Measurements from ENCODE around the gene HIP1. TPM values are rescaled to one million over a fixed set of nuclear protein-coding genes. Genes with fewer than 3 reads are reported as not detected.
"Not testable (repeated sequence)": the region's sequence is repeated elsewhere in the genome, so short reads cannot be mapped to it uniquely, and the experiment has no call there.

The HIP1 gene
- total RNA-seq, 1 experiment from 2014 or later: 11.1 TPM

GRCh38 chr7:75559355-75559975 is 179.3 kb downstream of the HIP1 start:
- ChIA-PET CTCF (interaction anchor here (1.4 kb wide), 1 partner anchor 203 kb away, joined by 3 read pairs; no protein-coding TSS in a partner anchor), POLR2A (no interaction called here)
- no peaks in the 10 kb centered on the region for H3K9me3 Mint-ChIP-seq (ENCODE audit: unreplicated experiment)
- intact Hi-C loops (cut with micrococcal nuclease): no loop called here
- TF ChIP-seq CTCF (IDR thresholded peaks at IDR 0.05; ENCODE audit: unreplicated experiment): no peak
- no peaks in the 10 kb centered on the region for H3K4me1 Mint-ChIP-seq (ENCODE audit: insufficient read depth, unreplicated experiment)
- no peaks in the 10 kb centered on the region for H3K27me3 Mint-ChIP-seq (ENCODE audit: insufficient read depth, unreplicated experiment)
- no TSS peak for BruUV-seq (replicated peaks)
- H3K4me3 Mint-ChIP-seq (ENCODE audit: unreplicated experiment): no peak overlapping the region
- H3K36me3 Mint-ChIP-seq (ENCODE audit: insufficient read depth, unreplicated experiment): peaks cover 36% of the 10 kb centered on the region
- DNase-seq (ENCODE audit: unreplicated experiment): no peak
- H3K27ac Mint-ChIP-seq (ENCODE audit: low read depth, unreplicated experiment): no peak overlapping the region

- H3K4me1 Mint-ChIP-seq (ENCODE audit: insufficient read depth, unreplicated experiment); H3K4me3 Mint-ChIP-seq (ENCODE audit: unreplicated experiment); BruUV-seq (replicated peaks); DNase-seq (ENCODE audit: unreplicated experiment); H3K27ac Mint-ChIP-seq (ENCODE audit: low read depth, unreplicated experiment); H3K9me3 Mint-ChIP-seq (ENCODE audit: unreplicated experiment); CTCF ChIA-PET; POLR2A ChIA-PET; H3K27me3 Mint-ChIP-seq (ENCODE audit: insufficient read depth, unreplicated experiment); intact Hi-C loops (cut with micrococcal nuclease): not testable (repeated sequence)
- peaks cover 40% of the 10 kb centered on the region for H3K36me3 Mint-ChIP-seq (ENCODE audit: insufficient read depth, unreplicated experiment)
These were observed 181.9 kb downstream of the HIP1 start for GRCh38 chr7:75556835-75557234.

- Mint-ChIP-seq H3K27ac (ENCODE audit: low read depth, unreplicated experiment) (no peak overlapping the region), H3K4me3 (ENCODE audit: unreplicated experiment) (no peak overlapping the region), H3K4me1 (ENCODE audit: insufficient read depth, unreplicated experiment) (no peaks in the 10 kb centered on the region), H3K27me3 (ENCODE audit: insufficient read depth, unreplicated experiment) (no peaks in the 10 kb centered on the region), H3K9me3 (ENCODE audit: unreplicated experiment) (no peaks in the 10 kb centered on the region), H3K36me3 (ENCODE audit: insufficient read depth, unreplicated experiment) (peaks cover 32% of the 10 kb centered on the region)
- intact Hi-C loops (cut with micrococcal nuclease): no loop called here
- ChIA-PET CTCF (no interaction called here), POLR2A (no interaction called here)
- no TSS peak for BruUV-seq (replicated peaks)
- no peak for TF ChIP-seq CTCF (IDR thresholded peaks at IDR 0.05; ENCODE audit: unreplicated experiment)
- DNase-seq (ENCODE audit: unreplicated experiment): no peak
These were observed 183.0 kb downstream of the HIP1 start for GRCh38 chr7:75555736-75556135.

GRCh38 chr7:75546237-75547015 is 192.3 kb downstream of the HIP1 start:
- Mint-ChIP-seq H3K4me3 (ENCODE audit: unreplicated experiment) (no peak overlapping the region), H3K4me1 (ENCODE audit: insufficient read depth, unreplicated experiment) (no peaks in the 10 kb centered on the region), H3K9me3 (ENCODE audit: unreplicated experiment) (no peaks in the 10 kb centered on the region), H3K27ac (ENCODE audit: low read depth, unreplicated experiment) (no peak overlapping the region), H3K27me3 (ENCODE audit: insufficient read depth, unreplicated experiment) (no peaks in the 10 kb centered on the region), H3K36me3 (ENCODE audit: insufficient read depth, unreplicated experiment) (peaks cover 28% of the 10 kb centered on the region)
- no peak for TF ChIP-seq CTCF (IDR thresholded peaks at IDR 0.05; ENCODE audit: unreplicated experiment)
- no peak for DNase-seq (ENCODE audit: unreplicated experiment)
- ChIA-PET CTCF (interaction anchor here (0.7 kb wide), 1 partner anchor 516 kb away, joined by 3 read pairs; no protein-coding TSS in a partner anchor), POLR2A (no interaction called here)
- no TSS peak for BruUV-seq (replicated peaks)
- intact Hi-C loops (cut with micrococcal nuclease): no loop called here

All from MCF 10A (cell line).